AG09309 (cell line): ENCODE data around the gene RMI2.

Experiments used
- DNase-seq: peaks from one replicate; pipeline ENCODE4 v3.0.0-alpha.2; 2010; ENCODE audit warnings: low read depth
- H3K4me3 ChIP-seq: 2 replicates; pipeline ENCODE4 v1.5.1; 2011; ENCODE audit warnings: mild to moderate bottlenecking, low read depth, low read length, moderate library complexity; ENCODE audit not compliant: control insufficient read depth
- CTCF ChIP-seq: IDR thresholded peaks from 2 replicates; pipeline ENCODE4 v1.5.1; 2011; ENCODE audit warnings: mild to moderate bottlenecking, low read depth, low read length, inconsistent platforms; ENCODE audit not compliant: insufficient read depth, control insufficient read depth; ENCODE audit errors: missing control alignments

The RMI2 gene

GRCh38 chr16:11345040-11345862, at the start of gene RMI2:
Gene RMI2 (plus strand): TSS chr16:11345459. CDS start chr16:11345472, 13 bp downstream.
- H3K4me3 ChIP-seq: peak within 1 kb of the TSS; percentile 62
- no peak for DNase-seq
- no peak for TF ChIP-seq CTCF

- no peak for TF ChIP-seq CTCF
- DNase-seq: no peak
- H3K4me3 ChIP-seq: no peak overlapping the region
These were observed 49.6 kb upstream of the RMI2 start for GRCh38 chr16:11295672-11296071.

- DNase-seq: no peak
- no peak overlapping the region for H3K4me3 ChIP-seq
- TF ChIP-seq CTCF: no peak
These were observed 48.9 kb upstream of the RMI2 start for GRCh38 chr16:11296351-11296705.

GRCh38 chr16:11296706-11297491, 48.4 kb upstream of the RMI2 start:
- no peak for TF ChIP-seq CTCF
- no peak overlapping the region for H3K4me3 ChIP-seq
- DNase-seq: no peak

GRCh38 chr16:11297492-11298142, 47.6 kb upstream of the RMI2 start:
- peak; percentile 25 for DNase-seq

More at GRCh38 chr16:11297492-11298142, 47.6 kb upstream of the RMI2 start:
- peak overlapping the region; percentile 4; the same call in 1 of the 2 replicates for H3K4me3 ChIP-seq
- TF ChIP-seq CTCF: no peak
